Osteoblast (primary cell): Measurements from ENCODE around the gene FLII. TPM values are rescaled to one million over a fixed set of nuclear protein-coding genes. Genes with fewer than 3 reads are reported as not detected.
"Not testable (repeated sequence)": the region's sequence is repeated elsewhere in the genome, so short reads cannot be mapped to it uniquely, and the experiment has no call there.

Experiments
- DNase-seq: peaks from one replicate; pipeline ENCODE4 v3.0.0; 2011; ENCODE audit warnings: low spot score, mixed read lengths; ENCODE audit not compliant: insufficient read length; ENCODE audit errors: missing footprints
- H2AFZ ChIP-seq: 2 replicates; pipeline ENCODE4 v1.6.0; 2011; ENCODE audit warnings: mild to moderate bottlenecking, low read length
- H3K27ac ChIP-seq: 2 replicates; pipeline ENCODE4 v1.5.1; 2011; ENCODE audit warnings: mild to moderate bottlenecking, low read depth, low read length, moderate library complexity
- H3K27me3 ChIP-seq: 2 replicates; pipeline ENCODE4 v1.6.0; 2012; ENCODE audit warnings: mild to moderate bottlenecking, control low read depth, inconsistent platforms, low read length, moderate library complexity; ENCODE audit not compliant: insufficient read depth
- H3K36me3 ChIP-seq: 2 replicates; pipeline ENCODE4 v1.5.1; 2011; ENCODE audit warnings: mild to moderate bottlenecking, low read length, control low read depth, moderate library complexity; ENCODE audit not compliant: insufficient read depth
- H3K4me1 ChIP-seq: 2 replicates; pipeline ENCODE4 v1.5.1; 2011; ENCODE audit warnings: mild to moderate bottlenecking, low read length, control low read depth, moderate library complexity; ENCODE audit not compliant: insufficient read depth
- H3K4me2 ChIP-seq: 2 replicates; pipeline ENCODE4 v1.6.0; 2011; ENCODE audit warnings: mild to moderate bottlenecking, low read length; ENCODE audit not compliant: insufficient read depth
- H3K4me3 ChIP-seq: fragments of 200-600 bp; sonication (generic); 3 replicates; pipeline ENCODE4 v1.5.1; 2012; ENCODE audit warnings: mild to moderate bottlenecking, low read length, inconsistent platforms; ENCODE audit not compliant: insufficient read depth
- H3K79me2 ChIP-seq: 2 replicates; pipeline ENCODE4 v1.6.0; 2012; ENCODE audit warnings: mild to moderate bottlenecking, low read length, control low read depth, inconsistent platforms; ENCODE audit not compliant: insufficient read depth
- H3K9me3 ChIP-seq: 2 replicates; pipeline ENCODE4 v1.5.1; 2011; ENCODE audit warnings: low read depth, low read length, control low read depth
- H4K20me1 ChIP-seq: 2 replicates; pipeline ENCODE4 v1.6.0; 2012; ENCODE audit warnings: mild to moderate bottlenecking, low read length, control low read depth; ENCODE audit not compliant: insufficient read depth
- CTCF ChIP-seq: IDR thresholded peaks from 2 replicates; pipeline ENCODE4 v1.5.1; 2011; ENCODE audit warnings: mild to moderate bottlenecking, low read depth, low read length, moderate library complexity; ENCODE audit errors: extremely low read depth
- total RNA-seq: library from RNA; depleted of rRNA; stranded (reverse); fragments of >200 nt; gene quantifications from 2 replicates; pipeline ENCODE4 v1.2.3, GENCODE V29; 2012

The FLII gene
- total RNA-seq, 1 donor: 212 TPM

- Histone ChIP-seq H3K9me3 (no peaks in the 10 kb centered on the region), H3K79me2 (no peaks in the 10 kb centered on the region)
- TF ChIP-seq CTCF: peak; percentile 89
Measured at GRCh38 chr17:18217412-18218015, 41.0 kb downstream of the FLII start.

GRCh38 chr17:18216906-18217305 lies 41.6 kb downstream of the FLII start:
- H3K36me3 ChIP-seq, H2AFZ ChIP-seq, H3K27me3 ChIP-seq, H4K20me1 ChIP-seq, H3K27ac ChIP-seq, H3K4me3 ChIP-seq, H3K9me3 ChIP-seq, H3K4me2 ChIP-seq, DNase-seq, H3K79me2 ChIP-seq: not testable (repeated sequence)
- H3K4me1 ChIP-seq: peaks cover 27% of the 10 kb centered on the region

More at GRCh38 chr17:18217412-18218015, 41.0 kb downstream of the FLII start:
- no peaks in the 10 kb centered on the region for H3K36me3 ChIP-seq
- no peaks in the 10 kb centered on the region for H3K27me3 ChIP-seq
- H4K20me1 ChIP-seq: no peaks in the 10 kb centered on the region
- no peak overlapping the region for H3K27ac ChIP-seq
- no peak overlapping the region for H2AFZ ChIP-seq
- no peak overlapping the region for H3K4me2 ChIP-seq
- peak; percentile 93 for DNase-seq
- peaks cover 27% of the 10 kb centered on the region for H3K4me1 ChIP-seq
- H3K4me3 ChIP-seq: no peak overlapping the region

DNA sequence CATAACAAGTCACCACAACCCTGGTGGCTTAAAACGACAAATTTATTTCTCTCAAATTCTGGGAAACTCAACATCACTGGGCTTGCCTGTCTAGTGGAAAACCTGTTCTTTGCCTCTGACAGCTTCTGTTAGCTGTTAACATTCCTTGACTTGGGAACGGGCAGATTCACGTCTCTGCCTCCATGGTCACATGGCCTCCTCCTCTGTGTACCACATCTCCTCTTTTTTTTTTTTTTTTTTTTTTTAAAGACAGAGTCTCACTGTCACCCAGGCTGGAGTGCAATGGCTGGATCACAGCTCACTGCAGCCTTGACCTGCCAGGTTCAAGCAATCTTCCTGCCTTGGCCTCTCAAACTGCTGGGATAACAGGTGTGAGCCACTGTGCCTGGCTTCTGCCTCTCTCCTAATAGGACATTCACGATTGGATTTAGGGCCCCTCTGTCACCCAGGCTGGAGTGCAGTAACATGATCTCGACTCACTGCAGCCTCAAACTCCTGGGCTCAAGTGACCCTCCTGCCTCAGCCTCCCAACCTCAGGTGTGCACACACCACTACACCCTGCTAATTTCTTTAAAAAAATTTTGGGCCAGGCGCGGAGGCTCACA lies 44.8 kb downstream of the FLII start:
- DNase-seq: no peak
- peaks cover 6% of the 10 kb centered on the region for H3K4me1 ChIP-seq
- H3K27ac ChIP-seq: no peak overlapping the region
- H4K20me1 ChIP-seq: peaks cover 8% of the 10 kb centered on the region
- H3K79me2 ChIP-seq: peaks cover 3% of the 10 kb centered on the region
- TF ChIP-seq CTCF: no peak
- H3K36me3 ChIP-seq: peaks cover 23% of the 10 kb centered on the region
- no peaks in the 10 kb centered on the region for H3K9me3 ChIP-seq
- H3K4me3 ChIP-seq: no peak overlapping the region
- no peak overlapping the region for H2AFZ ChIP-seq
- no peaks in the 10 kb centered on the region for H3K27me3 ChIP-seq
- no peak overlapping the region for H3K4me2 ChIP-seq

- Histone ChIP-seq H3K4me3 (no peak overlapping the region), H2AFZ (no peak overlapping the region), H3K9me3 (no peaks in the 10 kb centered on the region), H3K4me2 (no peak overlapping the region), H3K36me3 (peaks cover 66% of the 10 kb centered on the region), H3K27me3 (no peaks in the 10 kb centered on the region), H3K27ac (no peak overlapping the region), H3K79me2 (peaks cover 47% of the 10 kb centered on the region), H3K4me1 (no peaks in the 10 kb centered on the region), H4K20me1 (peaks cover 55% of the 10 kb centered on the region)
- DNase-seq: no peak
- no peak for TF ChIP-seq CTCF
Measured at GRCh38 chr17:18208092-18208491, 50.4 kb downstream of the FLII start.
